SK-N-SH (cell line): ENCODE results near the gene ADGRG2. TPM values are rescaled to one million over a fixed set of nuclear protein-coding genes. Genes with fewer than 3 reads are reported as not detected.
"Not testable (repeated sequence)": the region's sequence is repeated elsewhere in the genome, so short reads cannot be mapped to it uniquely, and the experiment has no call there.

Experiments used
- CTCF ChIA-PET: fragments of 300-600, 350-600 bp; formaldehyde crosslinking; extraction: SDS; loops from one replicate; lab custom pipeline; 2021; lab: Yijun Ruan, JAX
- POLR2A ChIA-PET: fragments of 350-600 bp; sonication (Branson Sonifier 250); formaldehyde crosslinking; extraction: SDS; loops from one replicate; lab custom pipeline; 2020; ENCODE audit warnings: antibody characterized with exemption, inconsistent platforms; lab: Yijun Ruan, JAX
- DNase-seq: peaks from one replicate; pipeline ENCODE4 v3.0.0; 2012
- H2AFZ ChIP-seq: fragments of 200-600 bp; sonication (generic); 2 replicates; pipeline ENCODE4 v1.8.1; 2016; ENCODE audit warnings: antibody characterized with exemption, mild to moderate bottlenecking, low read depth
- H3F3A ChIP-seq: fragments of 200-600 bp; sonication (generic); replicated peaks from 2 replicates; pipeline ENCODE3; 2016; ENCODE audit warnings: antibody characterized with exemption, mild to moderate bottlenecking; ENCODE audit not compliant: insufficient read depth
- H3K27ac ChIP-seq, 2 experiments: fragments of 200-500 bp in 1 of 2; fragments of 200-600 bp in 1 of 2; sonication (Bioruptor generic) in 1 of 2; sonication (generic), shearing (Covaris generic) in 1 of 2; 2 replicates each; pipeline versions ENCODE4 v1.5.1 to v1.6.1; 2014 to 2016; ENCODE audit warnings: low read depth in 2 of 2, inconsistent platforms in 1 of 2, low read length in 1 of 2, mild to moderate bottlenecking in 1 of 2, mixed read lengths in 1 of 2
- H3K27me3 ChIP-seq: fragments of 200-600 bp; sonication (generic), shearing (Covaris generic); 2 replicates; pipeline ENCODE4 v1.6.1; 2016; ENCODE audit warnings: mixed run types; ENCODE audit not compliant: insufficient read depth
- H3K36me3 ChIP-seq, 2 experiments: fragments of 200-500 bp in 1 of 2; fragments of 200-600 bp in 1 of 2; sonication (Bioruptor generic) in 1 of 2; sonication (generic) in 1 of 2; replicated peaks in 1 of 2; 2 replicates each; pipeline versions ENCODE3 to v1.5.1; 2014 to 2016; ENCODE audit warnings: low read length in 1 of 2, mild to moderate bottlenecking in 1 of 2; ENCODE audit not compliant: insufficient read depth in 2 of 2, control insufficient read depth in 1 of 2
- H3K4me1 ChIP-seq, 2 experiments: fragments of 200-500 bp in 1 of 2; fragments of 200-600 bp in 1 of 2; sonication (Bioruptor generic) in 1 of 2; sonication (generic), shearing (Covaris generic) in 1 of 2; 2 replicates each; pipeline versions ENCODE4 v1.5.1 to v1.6.1; 2014 to 2016; ENCODE audit warnings: low read depth in 1 of 2, low read length in 1 of 2, mixed run types in 1 of 2; ENCODE audit not compliant: insufficient read depth in 2 of 2, control insufficient read depth in 1 of 2
- H3K4me2 ChIP-seq: fragments of 200-600 bp; sonication (generic), shearing (Covaris generic); 2 replicates; pipeline ENCODE4 v1.6.1; 2017; ENCODE audit warnings: mixed run types
- H3K4me3 ChIP-seq, 2 experiments: fragments of 200-500 bp in 1 of 2; fragments of 200-600 bp in 1 of 2; sonication (Bioruptor generic) in 1 of 2; sonication (generic), shearing (Covaris generic) in 1 of 2; 2 replicates each; pipeline versions ENCODE4 v1.5.1 to v1.8.1; 2014 to 2016; ENCODE audit warnings: low read depth in 2 of 2, inconsistent platforms in 1 of 2, low read length in 1 of 2, mild to moderate bottlenecking in 1 of 2, mixed read lengths in 1 of 2, moderate library complexity in 1 of 2
- H3K79me2 ChIP-seq: fragments of 200-600 bp; sonication (generic); 2 replicates; pipeline ENCODE4 v1.8.1; 2017; ENCODE audit warnings: mild to moderate bottlenecking; ENCODE audit not compliant: insufficient read depth
- H3K9ac ChIP-seq: fragments of 200-600 bp; sonication (generic); 2 replicates; pipeline ENCODE4 v1.6.1; 2017; ENCODE audit warnings: mixed run types
- H3K9me2 ChIP-seq: fragments of 200-600 bp; sonication (generic); 2 replicates; pipeline ENCODE4 v1.6.1; 2017; ENCODE audit warnings: mixed run types
- H3K9me3 ChIP-seq: fragments of 200-600 bp; sonication (generic); 2 replicates; pipeline ENCODE4 v1.6.1; 2017; ENCODE audit warnings: mixed run types, mild to moderate bottlenecking, moderate library complexity
- H4K20me1 ChIP-seq: fragments of 200-600 bp; sonication (generic); 2 replicates; pipeline ENCODE4 v1.6.1; 2017; ENCODE audit warnings: mild to moderate bottlenecking, mixed run types; ENCODE audit not compliant: insufficient read depth
- ELF1 ChIP-seq: IDR thresholded peaks from 2 replicates; pipeline ENCODE4 v1.4.0; 2012
- EP300 ChIP-seq, 2 experiments: IDR thresholded peaks; 2 replicates each; pipeline versions ENCODE4 v1.4.0 to v1.6.1; 2012; ENCODE audit warnings: borderline replicate concordance in 1 of 2, low read depth in 1 of 2, low read length in 1 of 2
- FOXJ3 ChIP-seq: sonication (generic); formaldehyde crosslinking; IDR thresholded peaks from 2 replicates; pipeline ENCODE4 v1.5.1; 2020; ENCODE audit warnings: mild to moderate bottlenecking, missing genetic modification reagents
- FOXM1 ChIP-seq: IDR thresholded peaks from 2 replicates; pipeline ENCODE4 v1.4.0; 2012; ENCODE audit warnings: low read depth, mild to moderate bottlenecking
- GABPA ChIP-seq: IDR thresholded peaks from 2 replicates; pipeline ENCODE4 v1.4.0; 2012; ENCODE audit warnings: low read depth, mild to moderate bottlenecking
- GATA2 ChIP-seq: sonication (generic); formaldehyde crosslinking; IDR thresholded peaks from 2 replicates; pipeline ENCODE4 v1.5.0; 2020; ENCODE audit warnings: mild to moderate bottlenecking, missing genetic modification reagents
- JUND ChIP-seq: IDR thresholded peaks from 2 replicates; pipeline ENCODE4 v1.4.0; 2012
- NFIC ChIP-seq: IDR thresholded peaks from 2 replicates; pipeline ENCODE4 v1.4.0; 2012; ENCODE audit warnings: borderline replicate concordance
- POLR2AphosphoS5 ChIP-seq: IDR thresholded peaks from 2 replicates; pipeline ENCODE4 v1.6.1; 2012; ENCODE audit warnings: low read depth, low read length
- RFX5 ChIP-seq: IDR thresholded peaks from 2 replicates; pipeline ENCODE4 v1.6.1; 2012; ENCODE audit warnings: mild to moderate bottlenecking, improper control_type of control experiment, low read length
- TAF1 ChIP-seq: IDR thresholded peaks from 2 replicates; pipeline ENCODE4 v1.6.1; 2012; ENCODE audit warnings: low read depth, mild to moderate bottlenecking, low read length, moderate library complexity, borderline replicate concordance
- YY1 ChIP-seq: IDR thresholded peaks from 2 replicates; pipeline ENCODE4 v1.4.0; 2012; ENCODE audit warnings: low read depth, mild to moderate bottlenecking
- WGBS: methylation state at CpG from one replicate; pipeline ENCODE4 v1.1.6; 2017; ENCODE audit warnings: low lambda C conversion rate; 5-methylcytosine and 5-hydroxymethylcytosine counted together
- polyA plus RNA-seq, 3 experiments: library from polyadenylated mRNA; depleted of rRNA; stranded (reverse); fragments of >200 nt; gene quantifications; 2 replicates each; pipeline ENCODE4 v1.2.3, GENCODE V29; 2012
- TF ChIP-seq, protein P1 (sequence below): fragments of 150-350 bp; IDR thresholded peaks from 2 replicates; pipeline ENCODE4 v1.6.1; 2016; ENCODE audit warnings: mild to moderate bottlenecking, low read depth, low read length
- TF ChIP-seq, protein P2 (sequence below): IDR thresholded peaks from 2 replicates; pipeline ENCODE4; 2012
- TF ChIP-seq, protein P3 (sequence below): fragments of 200-600 bp; sonication (generic); IDR thresholded peaks from 2 replicates; pipeline ENCODE4 v1.6.1; 2017; ENCODE audit warnings: antibody characterized with exemption, mild to moderate bottlenecking, moderate library complexity
- TF ChIP-seq, protein P4 (sequence below): IDR thresholded peaks from 2 replicates; pipeline ENCODE4 v1.4.0; 2012; ENCODE audit warnings: low read depth
- TF ChIP-seq, protein P5 (sequence below): IDR thresholded peaks from 2 replicates; pipeline ENCODE4 v1.4.0; 2012; ENCODE audit warnings: low read depth, borderline replicate concordance

ADGRG2 gene
- polyA plus RNA-seq, 1 of the 3 experiments (the other 2 are of a cell fraction) = 0.08 TPM

DNA sequence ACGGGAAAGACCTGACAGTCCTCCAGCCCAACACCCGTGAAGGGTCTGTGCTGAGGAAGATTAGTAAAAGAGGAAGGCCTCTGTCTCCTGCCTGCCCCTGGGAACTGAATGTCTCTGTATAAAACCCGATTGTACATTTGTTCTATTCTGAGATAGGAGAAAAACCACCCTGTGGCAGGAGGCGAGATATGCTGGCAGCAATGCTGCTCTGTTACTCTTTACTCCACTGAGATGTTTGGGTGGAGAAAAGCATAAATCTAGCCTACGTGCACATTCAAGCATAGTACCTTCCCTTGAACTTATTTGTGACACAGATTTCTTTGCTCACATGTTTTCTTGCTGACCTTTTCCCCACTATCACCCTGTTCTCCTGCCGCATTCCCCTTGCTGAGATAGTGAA lies 142.0 kb downstream of the ADGRG2 start:
- H3K27me3 ChIP-seq, H3K9me3 ChIP-seq, H3K4me3 ChIP-seq, H3K9ac ChIP-seq, H3K4me1 ChIP-seq, H4K20me1 ChIP-seq, POLR2A ChIA-PET, H3K4me2 ChIP-seq, DNase-seq, H3F3A ChIP-seq, H3K9me2 ChIP-seq, H2AFZ ChIP-seq, H3K27ac ChIP-seq, H3K36me3 ChIP-seq: not testable (repeated sequence)
- peaks cover 12% of the 10 kb centered on the region; the same call in 1 of the 2 replicates for H3K79me2 ChIP-seq
- CTCF ChIA-PET = interaction anchor here (0.7 kb wide), 1 partner anchor 91 kb away, joined by 3 read pairs; no protein-coding TSS in a partner anchor
- 55% methylated on average over 6 of the region's 6 CpGs for WGBS

DNA sequence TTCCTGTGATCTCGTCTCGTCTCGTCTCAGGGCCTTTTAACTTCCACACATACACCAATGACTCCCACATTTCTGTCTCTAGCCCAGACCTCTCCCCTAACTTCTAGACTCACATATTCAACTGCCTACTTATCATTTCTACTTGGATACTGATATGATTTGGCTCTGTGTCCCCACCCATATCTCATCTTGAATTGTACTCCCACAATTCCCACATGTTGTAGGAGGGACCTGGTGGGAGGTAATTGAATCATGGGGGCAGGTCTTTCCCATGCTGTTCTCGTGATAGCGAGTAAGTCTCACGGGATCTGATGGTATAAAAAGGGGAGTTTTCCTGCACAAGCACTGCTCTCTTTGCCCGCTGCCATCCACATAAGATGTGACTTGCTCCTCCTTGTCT lies 147.3 kb downstream of the ADGRG2 start:
- H3K79me2 ChIP-seq = no peaks in the 10 kb centered on the region
- H4K20me1 ChIP-seq = no peaks in the 10 kb centered on the region
- H3K27ac ChIP-seq = no peak overlapping the region
- no peaks in the 10 kb centered on the region for H3K9me3 ChIP-seq
- TF ChIP-seq, protein P1, sequence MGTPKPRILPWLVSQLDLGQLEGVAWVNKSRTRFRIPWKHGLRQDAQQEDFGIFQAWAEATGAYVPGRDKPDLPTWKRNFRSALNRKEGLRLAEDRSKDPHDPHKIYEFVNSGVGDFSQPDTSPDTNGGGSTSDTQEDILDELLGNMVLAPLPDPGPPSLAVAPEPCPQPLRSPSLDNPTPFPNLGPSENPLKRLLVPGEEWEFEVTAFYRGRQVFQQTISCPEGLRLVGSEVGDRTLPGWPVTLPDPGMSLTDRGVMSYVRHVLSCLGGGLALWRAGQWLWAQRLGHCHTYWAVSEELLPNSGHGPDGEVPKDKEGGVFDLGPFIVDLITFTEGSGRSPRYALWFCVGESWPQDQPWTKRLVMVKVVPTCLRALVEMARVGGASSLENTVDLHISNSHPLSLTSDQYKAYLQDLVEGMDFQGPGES = no peak
- TF ChIP-seq GATA2 (CRISPR knock-in tag) = no peak
- DNase-seq = no peak
- no peaks in the 10 kb centered on the region for H3K36me3 ChIP-seq
- H3K4me1 ChIP-seq = peaks cover 0 to 9% of the 10 kb centered on the region in 2 experiments; a peak in 1 of 4 replicates
- ChIA-PET CTCF (no interaction called here), POLR2A (no interaction called here)
- no peaks in the 10 kb centered on the region for H3K9me2 ChIP-seq
- WGBS = 56% methylated on average over 7 of the region's 7 CpGs
- no peak overlapping the region for H3K9ac ChIP-seq
- H3K27me3 ChIP-seq = no peaks in the 10 kb centered on the region
- no peak overlapping the region for H3K4me3 ChIP-seq
- H3F3A ChIP-seq = no peaks in the 10 kb centered on the region
- H3K4me2 ChIP-seq = no peak overlapping the region
- no peak overlapping the region for H2AFZ ChIP-seq

DNA sequence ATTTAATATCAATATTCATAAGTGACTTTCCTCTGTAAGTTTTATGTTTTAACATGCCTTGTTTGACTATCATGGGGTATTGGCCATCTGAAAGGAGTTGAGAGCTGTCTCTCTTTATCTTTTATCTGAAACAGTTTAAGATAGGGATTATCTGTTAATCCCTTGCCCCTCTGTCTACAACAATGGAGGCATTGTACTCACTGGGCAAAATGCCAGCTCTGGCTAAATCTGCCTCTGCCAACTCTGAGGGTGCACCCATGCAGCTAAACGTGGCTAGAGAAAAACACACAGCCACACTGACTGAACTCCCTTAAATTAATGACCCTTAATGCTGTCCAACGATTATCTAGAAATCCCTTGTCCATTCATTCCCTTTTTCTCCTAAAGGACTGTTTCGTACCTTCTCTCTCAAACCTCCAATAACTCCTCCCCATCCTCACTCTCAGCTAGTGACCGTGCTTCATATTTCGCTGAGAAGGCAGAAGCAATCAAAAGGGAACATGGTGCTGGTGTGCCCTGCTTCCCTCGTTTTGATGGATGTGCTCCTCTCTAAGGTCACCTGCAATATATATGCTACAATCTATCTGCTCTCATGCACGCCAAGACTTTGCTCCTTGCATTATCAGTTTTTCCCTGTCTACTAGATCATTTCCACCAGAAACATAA lies 148.6 kb downstream of the ADGRG2 start:
- Histone ChIP-seq H3K36me3 (no peaks in the 10 kb centered on the region), H3K9me2 (no peaks in the 10 kb centered on the region), H3K79me2 (no peaks in the 10 kb centered on the region), H4K20me1 (no peaks in the 10 kb centered on the region), H3K4me1 (peaks cover 0 to 9% of the 10 kb centered on the region in 2 experiments; a peak in 1 of 4 replicates), H3K27me3 (no peaks in the 10 kb centered on the region), H3K9me3 (no peaks in the 10 kb centered on the region), H3K4me3 (no peak overlapping the region), H3K9ac (no peak overlapping the region), H3K4me2 (no peak overlapping the region), H2AFZ (no peak overlapping the region), H3F3A (no peaks in the 10 kb centered on the region), H3K27ac (no peak overlapping the region)
- ChIA-PET CTCF (no interaction called here), POLR2A (no interaction called here)
- 35% methylated on average over 7 of the region's 7 CpGs for WGBS
- TF ChIP-seq TAF1 (no peak), FOXM1 (no peak), EP300 (IDR thresholded peaks at IDR 0.05; ENCODE audit: borderline replicate concordance in 1 of 2, low read depth in 1 of 2, low read length in 1 of 2) (no peak), ELF1 (no peak), GABPA (no peak), POLR2AphosphoS5 (no peak), JUND (no peak), FOXJ3 (CRISPR knock-in tag) (no peak), RFX5 (no peak), YY1 (no peak), NFIC (no peak), GATA2 (CRISPR knock-in tag) (no peak)
- TF ChIP-seq, protein P2, sequence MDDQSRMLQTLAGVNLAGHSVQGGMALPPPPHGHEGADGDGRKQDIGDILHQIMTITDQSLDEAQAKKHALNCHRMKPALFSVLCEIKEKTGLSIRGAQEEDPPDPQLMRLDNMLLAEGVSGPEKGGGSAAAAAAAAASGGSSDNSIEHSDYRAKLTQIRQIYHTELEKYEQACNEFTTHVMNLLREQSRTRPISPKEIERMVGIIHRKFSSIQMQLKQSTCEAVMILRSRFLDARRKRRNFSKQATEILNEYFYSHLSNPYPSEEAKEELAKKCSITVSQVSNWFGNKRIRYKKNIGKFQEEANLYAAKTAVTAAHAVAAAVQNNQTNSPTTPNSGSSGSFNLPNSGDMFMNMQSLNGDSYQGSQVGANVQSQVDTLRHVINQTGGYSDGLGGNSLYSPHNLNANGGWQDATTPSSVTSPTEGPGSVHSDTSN = no peak
- TF ChIP-seq, protein P3, sequence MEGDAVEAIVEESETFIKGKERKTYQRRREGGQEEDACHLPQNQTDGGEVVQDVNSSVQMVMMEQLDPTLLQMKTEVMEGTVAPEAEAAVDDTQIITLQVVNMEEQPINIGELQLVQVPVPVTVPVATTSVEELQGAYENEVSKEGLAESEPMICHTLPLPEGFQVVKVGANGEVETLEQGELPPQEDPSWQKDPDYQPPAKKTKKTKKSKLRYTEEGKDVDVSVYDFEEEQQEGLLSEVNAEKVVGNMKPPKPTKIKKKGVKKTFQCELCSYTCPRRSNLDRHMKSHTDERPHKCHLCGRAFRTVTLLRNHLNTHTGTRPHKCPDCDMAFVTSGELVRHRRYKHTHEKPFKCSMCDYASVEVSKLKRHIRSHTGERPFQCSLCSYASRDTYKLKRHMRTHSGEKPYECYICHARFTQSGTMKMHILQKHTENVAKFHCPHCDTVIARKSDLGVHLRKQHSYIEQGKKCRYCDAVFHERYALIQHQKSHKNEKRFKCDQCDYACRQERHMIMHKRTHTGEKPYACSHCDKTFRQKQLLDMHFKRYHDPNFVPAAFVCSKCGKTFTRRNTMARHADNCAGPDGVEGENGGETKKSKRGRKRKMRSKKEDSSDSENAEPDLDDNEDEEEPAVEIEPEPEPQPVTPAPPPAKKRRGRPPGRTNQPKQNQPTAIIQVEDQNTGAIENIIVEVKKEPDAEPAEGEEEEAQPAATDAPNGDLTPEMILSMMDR = no peak
- TF ChIP-seq, protein P4, sequence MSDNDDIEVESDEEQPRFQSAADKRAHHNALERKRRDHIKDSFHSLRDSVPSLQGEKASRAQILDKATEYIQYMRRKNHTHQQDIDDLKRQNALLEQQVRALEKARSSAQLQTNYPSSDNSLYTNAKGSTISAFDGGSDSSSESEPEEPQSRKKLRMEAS = no peak
- TF ChIP-seq, protein P5, sequence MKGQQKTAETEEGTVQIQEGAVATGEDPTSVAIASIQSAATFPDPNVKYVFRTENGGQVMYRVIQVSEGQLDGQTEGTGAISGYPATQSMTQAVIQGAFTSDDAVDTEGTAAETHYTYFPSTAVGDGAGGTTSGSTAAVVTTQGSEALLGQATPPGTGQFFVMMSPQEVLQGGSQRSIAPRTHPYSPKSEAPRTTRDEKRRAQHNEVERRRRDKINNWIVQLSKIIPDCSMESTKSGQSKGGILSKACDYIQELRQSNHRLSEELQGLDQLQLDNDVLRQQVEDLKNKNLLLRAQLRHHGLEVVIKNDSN = no peak
- DNase-seq = no peak
